ENCODE measurements around the gene ATP2C2. TPM values are rescaled to one million over a fixed set of nuclear protein-coding genes. Genes with fewer than 3 reads are reported as not detected.

ATP2C2 gene
- total and polyA plus RNA-seq, 7 experiments from 2014 or later = 0.20 TPM; not detected in 6

DNA sequence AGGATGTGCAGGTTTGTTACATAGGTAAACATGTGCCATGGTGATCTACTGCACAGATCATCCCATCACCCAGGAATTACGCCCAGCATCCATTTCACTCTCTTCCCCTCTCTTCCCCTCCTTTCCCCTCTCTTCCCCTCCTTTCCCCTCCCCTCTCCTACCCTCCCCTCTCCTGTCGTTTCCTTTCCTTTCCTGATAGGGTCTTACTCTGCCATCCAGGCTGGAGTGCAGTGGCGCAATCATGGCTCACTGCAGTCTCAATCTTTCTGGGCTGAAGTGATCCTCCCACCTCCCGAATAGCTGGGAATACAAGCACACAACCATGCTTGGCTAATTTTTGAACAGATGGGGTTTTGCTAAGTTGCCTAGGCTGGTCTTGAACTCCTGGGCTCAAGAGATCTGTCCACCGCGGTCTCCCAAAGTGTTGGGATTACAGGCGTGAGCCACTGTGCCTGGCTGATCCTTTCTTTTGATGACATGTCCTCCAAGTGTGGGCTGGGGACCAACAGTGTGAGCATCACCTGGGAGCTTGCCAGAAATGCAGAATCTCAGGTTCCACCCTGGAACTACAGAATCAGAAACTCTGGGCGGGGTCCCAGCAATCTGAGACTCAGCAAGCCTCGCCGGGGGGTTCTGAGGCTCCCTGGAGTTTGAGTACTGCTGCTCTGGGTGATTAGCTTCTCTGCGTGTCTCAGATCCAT lies 10.8 kb downstream of the ATP2C2 start:
- no peak overlapping the region for H3K27ac Mint-ChIP-seq

DNA sequence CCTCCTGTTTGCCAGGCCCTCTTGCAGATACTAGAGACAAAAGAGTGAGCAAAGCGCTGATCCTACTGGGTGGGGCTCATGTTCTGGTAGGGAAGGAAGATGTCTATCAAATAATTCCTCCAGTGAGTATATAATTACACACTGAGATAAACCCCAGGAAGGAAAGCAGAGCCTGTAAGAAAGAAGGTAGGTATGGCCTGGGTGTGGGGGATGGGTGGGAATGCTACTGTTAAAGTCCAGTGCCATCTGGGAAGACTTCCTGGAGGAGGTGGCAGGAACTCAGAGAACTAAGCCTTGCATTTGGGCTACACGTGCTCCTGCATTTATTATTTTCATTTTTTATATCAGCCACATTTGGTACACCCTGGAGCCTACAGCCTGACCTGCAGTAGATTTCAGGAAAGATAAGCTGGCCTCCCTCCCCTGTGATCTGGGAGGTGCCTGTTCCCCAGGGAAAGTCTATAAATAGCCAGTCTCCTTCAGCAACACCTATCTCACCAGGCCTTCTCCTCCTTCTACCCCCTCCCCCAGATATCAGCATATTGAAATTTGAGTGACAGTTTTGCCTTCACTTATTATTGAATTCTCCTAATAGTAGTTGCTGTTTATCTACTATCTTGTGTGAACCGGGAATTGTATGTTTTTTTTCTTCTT lies 11.5 kb downstream of the ATP2C2 start:
- no peaks in the 10 kb centered on the region for H3K36me3 Mint-ChIP-seq
- CTCF ChIA-PET = no interaction called here
- no peak for ATAC-seq
- H3K9me3 Mint-ChIP-seq = peaks cover 0 to 5% (median 1%) of the 10 kb centered on the region in 11 donors
- H3K27ac ChIP-seq (ENCODE audit: low read depth, low read length) = no peak overlapping the region
- H3K36me3 ChIP-seq (ENCODE audit: control insufficient read depth in 2 of 3, insufficient read depth in 3 of 3, low read length in 3 of 3) = no peaks in the 10 kb centered on the region
- no peak overlapping the region for H3K4me3 ChIP-seq (ENCODE audit: low read length)
- H3K27me3 Mint-ChIP-seq = peaks cover 0 to 33% (median 15%) of the 10 kb centered on the region in 5 donors
- H3K4me1 Mint-ChIP-seq = peaks cover 0 to 5% (median 0%) of the 10 kb centered on the region in 7 donors
- DNase-seq = no peak
- H3K27ac Mint-ChIP-seq = peak overlapping the region in 1 of 9 donors; percentile 41
- H3K4me3 Mint-ChIP-seq = no peak overlapping the region
- no peaks in the 10 kb centered on the region for H3K4me1 ChIP-seq (ENCODE audit: control insufficient read depth in 2 of 2, insufficient read depth in 2 of 2, low read length in 2 of 2)
- no peaks in the 10 kb centered on the region for H3K27me3 ChIP-seq (ENCODE audit: control insufficient read depth in 2 of 2, insufficient read depth in 2 of 2, low read length in 2 of 2)
- H3K9me3 ChIP-seq (ENCODE audit: control insufficient read depth in 2 of 3, low read length in 3 of 3) = peaks cover 0 to under 1% (median 0%) of the 10 kb centered on the region in 3 experiments
- intact Hi-C loops (cut with micrococcal nuclease) = no loop called here
- POLR2A ChIA-PET = no interaction called here

More for the DNA sequence above, 10.8 kb downstream of the ATP2C2 start:
- Histone ChIP-seq H3K27me3 (ENCODE audit: control insufficient read depth in 2 of 2, insufficient read depth in 2 of 2, low read length in 2 of 2) (no peaks in the 10 kb centered on the region), H3K36me3 (ENCODE audit: control insufficient read depth in 2 of 3, insufficient read depth in 3 of 3, low read length in 3 of 3) (no peaks in the 10 kb centered on the region), H3K9me3 (ENCODE audit: control insufficient read depth in 2 of 3, low read length in 3 of 3) (no peaks in the 10 kb centered on the region), H3K4me3 (ENCODE audit: low read length) (no peak overlapping the region), H3K27ac (ENCODE audit: low read depth, low read length) (no peak overlapping the region), H3K4me1 (ENCODE audit: control insufficient read depth in 2 of 2, insufficient read depth in 2 of 2, low read length in 2 of 2) (no peaks in the 10 kb centered on the region)
- Mint-ChIP-seq H3K27me3 (peaks cover 2 to 33% (median 14%) of the 10 kb centered on the region in 5 donors), H3K4me1 (peaks cover 0 to 5% (median 0%) of the 10 kb centered on the region in 7 donors), H3K4me3 (no peak overlapping the region), H3K36me3 (no peaks in the 10 kb centered on the region), H3K9me3 (peaks cover 0 to 2% (median 0%) of the 10 kb centered on the region in 11 donors)
- ChIA-PET CTCF (no interaction called here), POLR2A (no interaction called here)
- no peak for ATAC-seq
- no peak for DNase-seq
- intact Hi-C loops (cut with micrococcal nuclease) = no loop called here

DNA sequence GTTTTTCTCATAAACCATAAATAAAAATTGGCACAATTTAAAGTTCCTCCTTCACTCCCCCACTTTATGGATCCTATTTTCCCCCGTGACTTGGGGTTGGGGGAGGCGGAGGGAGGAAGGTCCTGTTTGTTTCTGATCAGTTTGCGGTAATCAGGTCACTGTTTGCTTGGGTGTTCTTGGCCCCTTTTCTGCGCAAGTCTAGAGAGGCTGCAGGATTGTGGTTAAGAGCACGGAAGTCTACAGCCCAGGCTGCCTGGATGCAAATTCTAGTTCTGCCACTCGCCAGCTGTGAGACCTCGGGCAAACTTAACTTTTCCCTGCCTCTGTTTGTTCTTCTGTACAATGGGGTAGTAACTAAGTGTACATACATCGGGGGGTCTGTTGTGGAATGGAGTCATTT lies 12.1 kb downstream of the ATP2C2 start:
- Mint-ChIP-seq H3K4me3 (no peak overlapping the region), H3K27ac (peak overlapping the region in 1 of 9 donors; percentile 41), H3K27me3 (peaks cover 0 to 31% (median 16%) of the 10 kb centered on the region in 5 donors), H3K4me1 (peaks cover 0 to 5% (median 0%) of the 10 kb centered on the region in 7 donors), H3K9me3 (peaks cover 0 to 10% (median 7%) of the 10 kb centered on the region in 11 donors), H3K36me3 (no peaks in the 10 kb centered on the region)
- ChIA-PET POLR2A (no interaction called here), CTCF (no interaction called here)
- no peaks in the 10 kb centered on the region for H3K36me3 ChIP-seq (ENCODE audit: control insufficient read depth in 2 of 3, insufficient read depth in 3 of 3, low read length in 3 of 3)
- no peak for ATAC-seq
- H3K4me1 ChIP-seq (ENCODE audit: control insufficient read depth in 2 of 2, insufficient read depth in 2 of 2, low read length in 2 of 2) = no peaks in the 10 kb centered on the region
- H3K27ac ChIP-seq (ENCODE audit: low read depth, low read length) = no peak overlapping the region
- no peaks in the 10 kb centered on the region for H3K27me3 ChIP-seq (ENCODE audit: control insufficient read depth in 2 of 2, insufficient read depth in 2 of 2, low read length in 2 of 2)
- H3K9me3 ChIP-seq (ENCODE audit: control insufficient read depth in 2 of 3, low read length in 3 of 3) = peaks cover 0 to 4% (median 0%) of the 10 kb centered on the region in 3 experiments
- intact Hi-C loops (cut with micrococcal nuclease) = no loop called here
- H3K4me3 ChIP-seq (ENCODE audit: low read length) = no peak overlapping the region
- no peak for DNase-seq

DNA sequence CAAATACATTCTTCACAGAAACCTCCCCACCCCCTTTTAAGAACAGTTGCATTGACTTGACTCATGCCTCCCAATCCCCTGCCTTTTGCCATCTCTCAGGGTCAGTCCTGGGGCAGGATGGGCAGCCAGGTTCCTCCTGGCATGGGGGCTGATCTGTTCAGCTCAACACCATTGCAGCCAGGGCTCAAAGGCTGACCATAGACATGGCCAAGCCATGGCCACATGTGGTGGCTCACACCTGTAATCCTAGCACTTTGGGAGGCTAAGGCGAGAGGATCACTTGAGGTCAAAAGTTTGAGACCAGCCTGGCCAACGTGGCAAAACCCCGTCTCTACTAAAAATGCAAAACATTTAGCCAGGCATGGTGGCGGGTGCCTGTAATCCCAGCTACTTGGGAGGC lies 14.1 kb downstream of the ATP2C2 start:
- Histone ChIP-seq H3K9me3 (ENCODE audit: control insufficient read depth in 2 of 3, low read length in 3 of 3) (peaks cover 0 to 4% (median 0%) of the 10 kb centered on the region in 3 experiments), H3K4me3 (ENCODE audit: low read length) (no peak overlapping the region), H3K4me1 (ENCODE audit: control insufficient read depth in 2 of 2, insufficient read depth in 2 of 2, low read length in 2 of 2) (no peaks in the 10 kb centered on the region), H3K27ac (ENCODE audit: low read depth, low read length) (no peak overlapping the region), H3K27me3 (ENCODE audit: control insufficient read depth in 2 of 2, insufficient read depth in 2 of 2, low read length in 2 of 2) (no peaks in the 10 kb centered on the region), H3K36me3 (ENCODE audit: control insufficient read depth in 2 of 3, insufficient read depth in 3 of 3, low read length in 3 of 3) (no peaks in the 10 kb centered on the region)
- H3K27me3 Mint-ChIP-seq = peaks cover 0 to 26% (median 9%) of the 10 kb centered on the region in 5 donors
- H3K4me3 Mint-ChIP-seq = no peak overlapping the region
- H3K27ac Mint-ChIP-seq = no peak overlapping the region
- H3K9me3 Mint-ChIP-seq = peaks cover 4 to 18% (median 11%) of the 10 kb centered on the region in 11 donors
- no peak for DNase-seq
- H3K4me1 Mint-ChIP-seq = peaks cover 0 to 5% (median 0%) of the 10 kb centered on the region in 7 donors
- POLR2A ChIA-PET = no interaction called here
- intact Hi-C loops (cut with micrococcal nuclease) = no loop called here
- CTCF ChIA-PET = no interaction called here
- H3K36me3 Mint-ChIP-seq = peaks cover 0 to 2% (median 0%) of the 10 kb centered on the region in 5 donors
- no peak for ATAC-seq

DNA sequence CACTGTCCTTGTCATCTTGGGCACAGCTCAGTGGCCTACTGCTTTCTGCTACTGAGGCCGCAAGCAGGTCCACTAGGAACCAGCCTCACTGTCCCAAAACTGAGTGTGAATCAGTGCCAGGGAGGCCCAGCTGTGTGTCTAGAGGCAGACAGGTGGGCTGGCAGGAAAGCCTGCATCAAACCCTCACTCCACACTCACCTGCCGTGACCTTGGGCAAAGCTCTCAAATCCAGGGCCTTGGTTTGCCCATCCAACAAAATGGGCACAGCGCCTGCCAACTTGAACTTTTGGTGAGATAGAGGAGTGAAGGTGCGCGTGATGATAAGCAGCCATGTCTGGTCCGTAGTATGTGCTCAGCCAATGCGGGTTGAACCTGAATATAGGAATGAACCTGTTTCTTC lies 14.8 kb downstream of the ATP2C2 start:
- CTCF ChIA-PET = no interaction called here
- H3K36me3 Mint-ChIP-seq = peaks cover 0 to 2% (median 0%) of the 10 kb centered on the region in 5 donors
- H3K4me1 Mint-ChIP-seq = peaks cover 0 to 5% (median 0%) of the 10 kb centered on the region in 7 donors
- peaks cover 0 to 4% (median 0%) of the 10 kb centered on the region in 3 experiments for H3K9me3 ChIP-seq (ENCODE audit: control insufficient read depth in 2 of 3, low read length in 3 of 3)
- no peak overlapping the region for H3K4me3 ChIP-seq (ENCODE audit: low read length)
- H3K4me3 Mint-ChIP-seq = no peak overlapping the region
- no peak for DNase-seq
- POLR2A ChIA-PET = no interaction called here
- ATAC-seq = no peak
- intact Hi-C loops (cut with micrococcal nuclease) = no loop called here
- H3K27ac Mint-ChIP-seq = no peak overlapping the region
- no peaks in the 10 kb centered on the region for H3K27me3 ChIP-seq (ENCODE audit: control insufficient read depth in 2 of 2, insufficient read depth in 2 of 2, low read length in 2 of 2)
- no peaks in the 10 kb centered on the region for H3K4me1 ChIP-seq (ENCODE audit: control insufficient read depth in 2 of 2, insufficient read depth in 2 of 2, low read length in 2 of 2)
- H3K9me3 Mint-ChIP-seq = peaks cover 4 to 18% (median 11%) of the 10 kb centered on the region in 11 donors
- peaks cover 0 to 26% (median 9%) of the 10 kb centered on the region in 5 donors for H3K27me3 Mint-ChIP-seq
- no peak overlapping the region for H3K27ac ChIP-seq (ENCODE audit: low read depth, low read length)
- H3K36me3 ChIP-seq (ENCODE audit: control insufficient read depth in 2 of 3, insufficient read depth in 3 of 3, low read length in 3 of 3) = no peaks in the 10 kb centered on the region

DNA sequence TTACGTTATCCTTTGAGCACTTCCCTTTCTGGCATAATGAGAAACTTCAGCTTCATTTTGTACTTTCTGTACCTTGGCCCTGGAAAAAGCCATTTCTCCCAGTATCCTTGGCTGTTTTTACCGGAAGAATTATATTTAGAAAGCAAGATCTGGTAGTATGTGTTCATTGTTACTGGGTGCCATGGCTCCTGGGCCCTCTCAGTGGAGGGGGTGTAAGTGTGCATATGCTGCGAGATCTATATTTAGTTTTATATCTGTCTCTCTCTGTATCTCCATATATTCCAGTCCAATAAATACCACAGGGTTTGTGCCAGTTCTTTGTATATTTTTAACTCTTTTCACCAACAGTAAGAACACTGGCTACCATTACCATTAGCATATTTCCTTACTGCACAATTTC lies 17.7 kb downstream of the ATP2C2 start:
- Mint-ChIP-seq H3K4me1 (no peaks in the 10 kb centered on the region), H3K27me3 (peaks cover 0 to 14% (median under 1%) of the 10 kb centered on the region in 5 donors), H3K27ac (no peak overlapping the region), H3K4me3 (no peak overlapping the region), H3K9me3 (peaks cover 4 to 18% (median 11%) of the 10 kb centered on the region in 11 donors), H3K36me3 (peaks cover 0 to 2% (median 0%) of the 10 kb centered on the region in 5 donors)
- no peak overlapping the region for H3K4me3 ChIP-seq (ENCODE audit: low read length)
- H3K27me3 ChIP-seq (ENCODE audit: control insufficient read depth in 2 of 2, insufficient read depth in 2 of 2, low read length in 2 of 2) = no peaks in the 10 kb centered on the region
- DNase-seq = no peak
- no peaks in the 10 kb centered on the region for H3K36me3 ChIP-seq (ENCODE audit: control insufficient read depth in 2 of 3, insufficient read depth in 3 of 3, low read length in 3 of 3)
- no peaks in the 10 kb centered on the region for H3K4me1 ChIP-seq (ENCODE audit: control insufficient read depth in 2 of 2, insufficient read depth in 2 of 2, low read length in 2 of 2)
- ChIA-PET CTCF (no interaction called here), POLR2A (no interaction called here)
- intact Hi-C loops (cut with micrococcal nuclease) = no loop called here
- H3K9me3 ChIP-seq (ENCODE audit: control insufficient read depth in 2 of 3, low read length in 3 of 3) = peaks cover 0 to 4% (median 0%) of the 10 kb centered on the region in 3 experiments
- no peak for ATAC-seq
- no peak overlapping the region for H3K27ac ChIP-seq (ENCODE audit: low read depth, low read length)

Data from naive thymus-derived CD4-positive, alpha-beta T cell (primary cell).